ENCODE measurements around the gene ADGRG3. TPM values are rescaled to one million over a fixed set of nuclear protein-coding genes. Genes with fewer than 3 reads are reported as not detected.
A peak's percentile ranks its signal among the peaks of the same experiment; 100 is the strongest.

Gene ADGRG3
- total and polyA plus RNA-seq, 9 of the 15 experiments (the other 6 are each of a cell fraction or from before 2014, with no cell fraction given): 0.09 to 0.52 (median 0.14) TPM; not detected in 3

GRCh38 chr16:57734925-57735754 is 67.0 kb downstream of the ADGRG3 start (continued):
- TF ChIP-seq ZNF24 (IDR thresholded peaks at IDR 0.05) (no peak), SMAD3 (CRISPR knock-in tag; conservative IDR thresholded peaks at IDR 0.05) (no peak), MITF (IDR thresholded peaks at IDR 0.05) (no peak), AFF4 (CRISPR knock-in tag; IDR thresholded peaks at IDR 0.05) (0 out of 2 replicates have a peak, but pooled peaks have one; percentile 24), ZNF282 (CRISPR knock-in tag; IDR thresholded peaks at IDR 0.05) (no peak), CHD7 (IDR thresholded peaks at IDR 0.05; ENCODE audit: low read depth, low read length) (no peak), PHTF2 (CRISPR knock-in tag; IDR thresholded peaks at IDR 0.05) (no peak), USF1 (CRISPR knock-in tag; IDR thresholded peaks at IDR 0.05) (no peak), RBM39 (optimal IDR thresholded peaks at IDR 0.05; ENCODE audit: low read depth, low read length) (no peak)
